ENCODE measurements around the gene AOAH.
"Not testable (repeated sequence)": the region's sequence is repeated elsewhere in the genome, so short reads cannot be mapped to it uniquely, and the experiment has no call there.

The AOAH gene

GRCh38 chr7:36504216-36504615, 220.1 kb downstream of the AOAH start:
- DNase-seq = not testable (repeated sequence)

GRCh38 chr7:36497775-36498174, 226.5 kb downstream of the AOAH start:
- DNase-seq = no peak

- not testable (repeated sequence) for DNase-seq
Observed at GRCh38 chr7:36497176-36497575, 227.1 kb downstream of the AOAH start.

GRCh38 chr7:36496576-36496975, 227.7 kb downstream of the AOAH start:
- DNase-seq = no peak

- DNase-seq = no peak
Observed at GRCh38 chr7:36491317-36491716, 233.0 kb downstream of the AOAH start.

- no peak for DNase-seq
Observed at GRCh38 chr7:36490419-36490830, 233.9 kb downstream of the AOAH start.

GRCh38 chr7:36488672-36489071, 235.6 kb downstream of the AOAH start:
- not testable (repeated sequence) for DNase-seq

- peak; percentile 17 for DNase-seq
Observed at GRCh38 chr7:36487756-36488336, 236.4 kb downstream of the AOAH start.

GRCh38 chr7:36486336-36486735, 238.0 kb downstream of the AOAH start:
- no peak for DNase-seq

GRCh38 chr7:36484265-36484664, 240.0 kb downstream of the AOAH start:
- DNase-seq = no peak

- DNase-seq = not testable (repeated sequence)
Observed at GRCh38 chr7:36483853-36484252, 240.4 kb downstream of the AOAH start.

- no peak for DNase-seq
Observed at GRCh38 chr7:36478745-36479144, 245.5 kb downstream of the AOAH start.

- no peak for DNase-seq
Observed at GRCh38 chr7:36475381-36475780, 248.9 kb downstream of the AOAH start.

- no peak for DNase-seq
Observed at GRCh38 chr7:36475011-36475342, 249.3 kb downstream of the AOAH start.

GRCh38 chr7:36474283-36475010, 249.8 kb downstream of the AOAH start:
- no peak for DNase-seq

GRCh38 chr7:36473454-36474282, 250.6 kb downstream of the AOAH start:
- no peak for DNase-seq

- DNase-seq = no peak
Observed at GRCh38 chr7:36472141-36472729, 252.1 kb downstream of the AOAH start.

GRCh38 chr7:36469236-36469635, 255.1 kb downstream of the AOAH start:
- no peak for DNase-seq

- DNase-seq = no peak
Observed at GRCh38 chr7:36468370-36469101, 255.8 kb downstream of the AOAH start.

GRCh38 chr7:36466001-36466400, 258.3 kb downstream of the AOAH start:
- DNase-seq = not testable (repeated sequence)

GRCh38 chr7:36464271-36464670, 260.0 kb downstream of the AOAH start:
- no peak for DNase-seq
